GM12878 (cell line): ENCODE measurements around the gene FANCF. TPM values are rescaled to one million over a fixed set of nuclear protein-coding genes. Genes with fewer than 3 reads are reported as not detected.
A peak's percentile ranks its signal among the peaks of the same experiment; 100 is the strongest.

Experiments
- BMI1 ChIP-seq: fragments of 450-650 bp; IDR thresholded peaks from 2 replicates; pipeline ENCODE4 v1.6.1; 2016; ENCODE audit warnings: mild to moderate bottlenecking, moderate library complexity, borderline replicate concordance
- CBFB ChIP-seq: IDR thresholded peaks from 2 replicates; pipeline ENCODE4 v1.6.1; 2016; ENCODE audit warnings: antibody characterized with exemption, low read depth
- CHD1 ChIP-seq: IDR thresholded peaks from 2 replicates; pipeline ENCODE4 v1.6.1; 2012; ENCODE audit warnings: low read depth, low read length, improper control_type of control experiment
- EGR1 ChIP-seq, 2 experiments: IDR thresholded peaks; 1 replicate in 1 of 2; 2 replicates in 1 of 2; pipeline ENCODE4 v1.6.1; 2011 to 2012; ENCODE audit warnings: low read depth in 2 of 2, low read length in 2 of 2, borderline replicate concordance in 1 of 2, mild to moderate bottlenecking in 1 of 2, moderate library complexity in 1 of 2
- ETV6 ChIP-seq, 2 experiments: fragments of 450-650 bp in 1 of 2; IDR thresholded peaks in 1 of 2; conservative IDR thresholded peaks in 1 of 2; 2 replicates each; pipeline ENCODE4 v1.6.1; 2014; ENCODE audit warnings: antibody characterized with exemption in 1 of 2, borderline replicate concordance in 1 of 2, low read depth in 1 of 2, mild to moderate bottlenecking in 1 of 2, moderate library complexity in 1 of 2
- FOXM1 ChIP-seq: IDR thresholded peaks from 2 replicates; pipeline ENCODE4 v1.6.1; 2012; ENCODE audit warnings: low read depth, mild to moderate bottlenecking, inconsistent platforms, low read length, moderate library complexity
- HCFC1 ChIP-seq: fragments of 150-350 bp; IDR thresholded peaks from 2 replicates; pipeline ENCODE4 v1.6.1; 2014; ENCODE audit warnings: low read length
- HDAC6 ChIP-seq: fragments of 200-600 bp; sonication (generic); IDR thresholded peaks from one replicate; pipeline ENCODE4 v1.8.0; 2017; ENCODE audit warnings: antibody characterized with exemption; ENCODE audit not compliant: unreplicated experiment
- LARP7 ChIP-seq: fragments of 450-650 bp; IDR thresholded peaks from 2 replicates; pipeline ENCODE4 v1.6.1; 2017; ENCODE audit warnings: mild to moderate bottlenecking
- MYC ChIP-seq: IDR thresholded peaks from 2 replicates; pipeline ENCODE4 v1.6.1; 2011; ENCODE audit warnings: mild to moderate bottlenecking, low read length, moderate library complexity, inconsistent platforms; ENCODE audit not compliant: insufficient read depth, insufficient replicate concordance, insufficient read length, severe bottlenecking
- NR2C1 ChIP-seq: fragments of 450-650 bp; IDR thresholded peaks from 2 replicates; pipeline ENCODE4 v1.6.1; 2017; ENCODE audit warnings: antibody characterized with exemption, mild to moderate bottlenecking, moderate library complexity
- SMAD1 ChIP-seq: fragments of 450-650 bp; IDR thresholded peaks from 2 replicates; pipeline ENCODE4 v1.6.1; 2018; ENCODE audit warnings: mild to moderate bottlenecking, low read depth; ENCODE audit not compliant: partially characterized antibody
- SREBF1 ChIP-seq: IDR thresholded peaks from 2 replicates; pipeline ENCODE4 v1.6.1; 2012; ENCODE audit warnings: mild to moderate bottlenecking, low read length
- TCF3 ChIP-seq: IDR thresholded peaks from 2 replicates; pipeline ENCODE4 v1.6.1; 2012; ENCODE audit warnings: low read depth, mild to moderate bottlenecking, low read length, borderline replicate concordance; ENCODE audit not compliant: insufficient read depth
- ZNF24 ChIP-seq: fragments of 450-650 bp; IDR thresholded peaks from 2 replicates; pipeline ENCODE4 v1.6.1; 2017; ENCODE audit warnings: antibody characterized with exemption, mild to moderate bottlenecking
- polyA plus RNA-seq, 11 experiments: library from polyadenylated mRNA; depleted of rRNA in 4 of 11; unstranded in 6 of 11; stranded (reverse) in 5 of 11; fragments of >200 nt; fragmentation: Nextera tagmentation in 4 of 11; fragmentation: Illumina TruSeq in 1 of 11; extraction: Ambion mirVana in 4 of 11; extraction: Trizol in 1 of 11; gene quantifications; 1 replicate in 1 of 11; 2 replicates in 10 of 11; pipeline versions ENCODE4 v1.2.1 to v1.2.3, GENCODE V29; 2011 to 2016; ENCODE audit warnings: inconsistent platforms in 2 of 11, missing spikeins in 2 of 11, low read depth in 1 of 11
- total RNA-seq, 4 experiments: library from RNA; depleted of rRNA in 3 of 4; stranded (reverse); fragments of >200 nt in 3 of 4; fragmentation: Illumina TruSeq in 1 of 4; extraction: Trizol in 1 of 4; gene quantifications; 2 replicates each; pipeline versions ENCODE4 v1.2.1 to v1.2.3, GENCODE V29; 2013 to 2021
- TF ChIP-seq, protein P1 (sequence below): IDR thresholded peaks from 2 replicates; pipeline ENCODE4 v1.6.1; 2011; ENCODE audit warnings: borderline replicate concordance, low read depth, mild to moderate bottlenecking, moderate library complexity, mixed read lengths, low read length; ENCODE audit not compliant: insufficient read depth; ENCODE audit errors: extremely low read length
- TF ChIP-seq, protein P2 (sequence below): fragments of 450-650 bp; IDR thresholded peaks from 2 replicates; pipeline ENCODE4 v1.6.1; 2018; ENCODE audit warnings: borderline replicate concordance, mild to moderate bottlenecking; ENCODE audit not compliant: partially characterized antibody
- TF ChIP-seq, protein P3 (sequence below): fragments of 450-650 bp; IDR thresholded peaks from 2 replicates; pipeline ENCODE4 v1.6.1; 2017; ENCODE audit warnings: low read depth, mild to moderate bottlenecking, moderate library complexity
- TF ChIP-seq, protein P4 (sequence below): fragments of 450-650 bp; IDR thresholded peaks from 2 replicates; pipeline ENCODE4 v1.6.1; 2016; ENCODE audit warnings: mild to moderate bottlenecking, moderate library complexity, borderline replicate concordance

The FANCF gene
- total and polyA plus RNA-seq, 10 of the 15 experiments (the other 5 are each of a cell fraction or from before 2014, with no cell fraction given) = 1.6 to 19.9 (median 12.2) TPM

DNA sequence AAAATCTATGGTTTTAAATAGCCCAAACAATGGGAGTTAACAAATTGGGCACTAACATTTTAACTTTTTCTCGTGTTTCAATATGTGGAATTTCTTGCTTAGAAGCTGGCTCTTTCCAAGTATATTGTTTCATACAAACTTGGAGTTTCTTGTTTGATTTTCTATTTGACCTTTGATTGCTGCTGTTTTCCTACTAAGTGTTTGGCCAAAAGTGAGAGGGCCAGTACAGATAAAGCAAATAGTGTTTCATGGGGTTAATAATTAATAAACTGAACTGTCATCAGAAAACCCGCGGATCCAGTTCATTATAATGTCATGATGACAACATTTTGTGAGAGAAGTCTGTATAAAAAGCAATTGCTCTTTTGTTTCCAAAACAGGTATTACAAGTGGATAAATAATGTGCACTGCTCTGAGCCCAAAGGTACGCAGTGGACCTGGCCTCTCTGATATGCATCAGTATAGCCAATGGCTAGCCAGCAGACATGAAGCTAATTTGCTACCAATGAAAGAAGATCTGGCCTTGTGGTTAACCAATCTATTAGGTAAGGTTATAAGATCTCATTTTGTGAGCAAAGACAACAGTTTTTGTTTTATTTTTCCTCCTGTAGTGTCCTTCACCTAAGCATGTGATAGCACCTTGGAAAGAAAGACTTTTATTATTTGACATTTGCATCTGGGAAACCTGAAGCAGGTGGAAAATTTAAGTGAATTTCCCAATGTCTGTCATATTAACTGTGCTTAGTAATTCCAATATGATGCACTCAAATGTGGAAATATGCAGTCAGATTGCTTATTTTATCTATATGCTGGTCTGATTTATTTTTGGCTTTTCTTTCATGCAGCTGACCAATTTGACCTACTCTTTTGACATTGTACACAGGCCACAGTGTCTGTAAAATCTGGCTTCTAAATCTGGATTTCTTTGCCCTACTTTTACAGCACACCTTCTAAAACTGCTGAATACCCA, 49.1 kb upstream of the FANCF start (continued):
- TF ChIP-seq, protein P1, sequence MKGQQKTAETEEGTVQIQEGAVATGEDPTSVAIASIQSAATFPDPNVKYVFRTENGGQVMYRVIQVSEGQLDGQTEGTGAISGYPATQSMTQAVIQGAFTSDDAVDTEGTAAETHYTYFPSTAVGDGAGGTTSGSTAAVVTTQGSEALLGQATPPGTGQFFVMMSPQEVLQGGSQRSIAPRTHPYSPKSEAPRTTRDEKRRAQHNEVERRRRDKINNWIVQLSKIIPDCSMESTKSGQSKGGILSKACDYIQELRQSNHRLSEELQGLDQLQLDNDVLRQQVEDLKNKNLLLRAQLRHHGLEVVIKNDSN = no peak
- TF ChIP-seq, protein P2, sequence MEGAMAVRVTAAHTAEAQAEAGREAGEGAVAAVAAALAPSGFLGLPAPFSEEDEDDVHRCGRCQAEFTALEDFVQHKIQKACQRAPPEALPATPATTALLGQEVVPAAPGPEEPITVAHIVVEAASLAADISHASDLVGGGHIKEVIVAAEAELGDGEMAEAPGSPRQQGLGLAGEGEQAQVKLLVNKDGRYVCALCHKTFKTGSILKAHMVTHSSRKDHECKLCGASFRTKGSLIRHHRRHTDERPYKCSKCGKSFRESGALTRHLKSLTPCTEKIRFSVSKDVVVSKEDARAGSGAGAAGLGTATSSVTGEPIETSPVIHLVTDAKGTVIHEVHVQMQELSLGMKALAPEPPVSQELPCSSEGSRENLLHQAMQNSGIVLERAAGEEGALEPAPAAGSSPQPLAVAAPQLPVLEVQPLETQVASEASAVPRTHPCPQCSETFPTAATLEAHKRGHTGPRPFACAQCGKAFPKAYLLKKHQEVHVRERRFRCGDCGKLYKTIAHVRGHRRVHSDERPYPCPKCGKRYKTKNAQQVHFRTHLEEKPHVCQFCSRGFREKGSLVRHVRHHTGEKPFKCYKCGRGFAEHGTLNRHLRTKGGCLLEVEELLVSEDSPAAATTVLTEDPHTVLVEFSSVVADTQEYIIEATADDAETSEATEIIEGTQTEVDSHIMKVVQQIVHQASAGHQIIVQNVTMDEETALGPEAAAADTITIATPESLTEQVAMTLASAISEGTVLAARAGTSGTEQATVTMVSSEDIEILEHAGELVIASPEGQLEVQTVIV = no peak
- TF ChIP-seq ETV6 (conservative IDR thresholded peaks at IDR 0.05 in 1 of 2, IDR thresholded peaks at IDR 0.05 in 1 of 2; ENCODE audit: borderline replicate concordance in 1 of 2, low read depth in 1 of 2) = no peak
- TF ChIP-seq FOXM1 = peak; percentile 70; the same call in 1 of the 2 replicates
- no peak for TF ChIP-seq HCFC1
- TF ChIP-seq SREBF1 = no peak
- TF ChIP-seq, protein P3, sequence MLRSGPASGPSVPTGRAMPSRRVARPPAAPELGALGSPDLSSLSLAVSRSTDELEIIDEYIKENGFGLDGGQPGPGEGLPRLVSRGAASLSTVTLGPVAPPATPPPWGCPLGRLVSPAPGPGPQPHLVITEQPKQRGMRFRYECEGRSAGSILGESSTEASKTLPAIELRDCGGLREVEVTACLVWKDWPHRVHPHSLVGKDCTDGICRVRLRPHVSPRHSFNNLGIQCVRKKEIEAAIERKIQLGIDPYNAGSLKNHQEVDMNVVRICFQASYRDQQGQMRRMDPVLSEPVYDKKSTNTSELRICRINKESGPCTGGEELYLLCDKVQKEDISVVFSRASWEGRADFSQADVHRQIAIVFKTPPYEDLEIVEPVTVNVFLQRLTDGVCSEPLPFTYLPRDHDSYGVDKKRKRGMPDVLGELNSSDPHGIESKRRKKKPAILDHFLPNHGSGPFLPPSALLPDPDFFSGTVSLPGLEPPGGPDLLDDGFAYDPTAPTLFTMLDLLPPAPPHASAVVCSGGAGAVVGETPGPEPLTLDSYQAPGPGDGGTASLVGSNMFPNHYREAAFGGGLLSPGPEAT = 0 out of 2 replicates have a peak, but pooled peaks have one; percentile 32
- no peak for TF ChIP-seq CHD1
- TF ChIP-seq EGR1 (IDR thresholded peaks at IDR 0.05; ENCODE audit: borderline replicate concordance in 1 of 2, low read depth in 2 of 2, low read length in 2 of 2) = no peak
- no peak for TF ChIP-seq BMI1
- no peak for TF ChIP-seq CBFB
- TF ChIP-seq, protein P4, sequence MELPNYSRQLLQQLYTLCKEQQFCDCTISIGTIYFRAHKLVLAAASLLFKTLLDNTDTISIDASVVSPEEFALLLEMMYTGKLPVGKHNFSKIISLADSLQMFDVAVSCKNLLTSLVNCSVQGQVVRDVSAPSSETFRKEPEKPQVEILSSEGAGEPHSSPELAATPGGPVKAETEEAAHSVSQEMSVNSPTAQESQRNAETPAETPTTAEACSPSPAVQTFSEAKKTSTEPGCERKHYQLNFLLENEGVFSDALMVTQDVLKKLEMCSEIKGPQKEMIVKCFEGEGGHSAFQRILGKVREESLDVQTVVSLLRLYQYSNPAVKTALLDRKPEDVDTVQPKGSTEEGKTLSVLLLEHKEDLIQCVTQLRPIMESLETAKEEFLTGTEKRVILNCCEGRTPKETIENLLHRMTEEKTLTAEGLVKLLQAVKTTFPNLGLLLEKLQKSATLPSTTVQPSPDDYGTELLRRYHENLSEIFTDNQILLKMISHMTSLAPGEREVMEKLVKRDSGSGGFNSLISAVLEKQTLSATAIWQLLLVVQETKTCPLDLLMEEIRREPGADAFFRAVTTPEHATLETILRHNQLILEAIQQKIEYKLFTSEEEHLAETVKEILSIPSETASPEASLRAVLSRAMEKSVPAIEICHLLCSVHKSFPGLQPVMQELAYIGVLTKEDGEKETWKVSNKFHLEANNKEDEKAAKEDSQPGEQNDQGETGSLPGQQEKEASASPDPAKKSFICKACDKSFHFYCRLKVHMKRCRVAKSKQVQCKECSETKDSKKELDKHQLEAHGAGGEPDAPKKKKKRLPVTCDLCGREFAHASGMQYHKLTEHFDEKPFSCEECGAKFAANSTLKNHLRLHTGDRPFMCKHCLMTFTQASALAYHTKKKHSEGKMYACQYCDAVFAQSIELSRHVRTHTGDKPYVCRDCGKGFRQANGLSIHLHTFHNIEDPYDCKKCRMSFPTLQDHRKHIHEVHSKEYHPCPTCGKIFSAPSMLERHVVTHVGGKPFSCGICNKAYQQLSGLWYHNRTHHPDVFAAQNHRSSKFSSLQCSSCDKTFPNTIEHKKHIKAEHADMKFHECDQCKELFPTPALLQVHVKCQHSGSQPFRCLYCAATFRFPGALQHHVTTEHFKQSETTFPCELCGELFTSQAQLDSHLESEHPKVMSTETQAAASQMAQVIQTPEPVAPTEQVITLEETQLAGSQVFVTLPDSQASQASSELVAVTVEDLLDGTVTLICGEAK = no peak
- TF ChIP-seq ZNF24 = no peak
- TF ChIP-seq NR2C1 = no peak
- TF ChIP-seq MYC = no peak
- TF ChIP-seq SMAD1 = peak; percentile 35
- no peak; the same call in 1 of the 2 replicates for TF ChIP-seq LARP7
- TF ChIP-seq TCF3 = no peak
- no peak for TF ChIP-seq HDAC6
